ENCODE measurements around the gene ABHD3. TPM values are rescaled to one million over a fixed set of nuclear protein-coding genes. Genes with fewer than 3 reads are reported as not detected.
"Not testable (repeated sequence)": the region's sequence is repeated elsewhere in the genome, so short reads cannot be mapped to it uniquely, and the experiment has no call there.

The ABHD3 gene
- total RNA-seq, 2 experiments from 2014 or later = 154 to 169 TPM

DNA sequence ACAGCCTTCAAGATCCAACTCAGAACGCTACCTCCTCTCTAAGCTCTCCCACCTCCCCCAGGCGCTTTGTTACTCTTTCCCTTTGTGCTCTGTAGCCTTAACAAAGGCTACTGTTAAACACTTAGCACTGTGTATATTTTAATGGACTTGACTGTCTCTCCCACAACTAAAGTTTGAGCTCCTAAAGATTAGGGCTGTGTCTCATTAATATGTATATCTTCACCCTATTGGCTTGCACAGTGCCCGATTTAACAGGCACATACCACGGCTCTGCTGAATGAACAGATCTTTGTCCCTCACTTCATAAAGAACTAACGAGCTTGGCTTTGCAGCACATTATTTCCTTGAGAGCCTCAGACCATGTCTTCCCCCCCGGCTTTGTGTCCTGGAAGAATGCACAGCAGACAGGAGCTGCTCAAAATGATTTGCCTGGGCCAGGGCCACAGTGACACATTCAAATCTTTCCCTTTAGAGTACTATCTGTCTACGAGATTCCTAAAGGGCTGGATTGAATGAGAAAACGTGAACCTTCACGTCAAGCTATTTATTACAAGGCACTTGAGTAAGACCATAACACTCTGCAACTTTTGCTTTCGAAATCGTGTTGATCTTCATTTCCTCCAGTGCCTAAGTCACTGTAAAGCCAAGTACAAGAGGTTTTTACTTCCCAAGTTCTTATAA, 22.1 kb downstream of the ABHD3 start:
- H3K9me3 ChIP-seq (ENCODE audit: low read length) = no peaks in the 10 kb centered on the region
- peak overlapping the region; percentile 55 for H3K4me2 ChIP-seq (ENCODE audit: low read length)
- no peak for TF ChIP-seq EZH2phosphoT487 (IDR thresholded peaks at IDR 0.05; ENCODE audit: borderline replicate concordance, low read depth, low read length)
- TF ChIP-seq, protein P1, sequence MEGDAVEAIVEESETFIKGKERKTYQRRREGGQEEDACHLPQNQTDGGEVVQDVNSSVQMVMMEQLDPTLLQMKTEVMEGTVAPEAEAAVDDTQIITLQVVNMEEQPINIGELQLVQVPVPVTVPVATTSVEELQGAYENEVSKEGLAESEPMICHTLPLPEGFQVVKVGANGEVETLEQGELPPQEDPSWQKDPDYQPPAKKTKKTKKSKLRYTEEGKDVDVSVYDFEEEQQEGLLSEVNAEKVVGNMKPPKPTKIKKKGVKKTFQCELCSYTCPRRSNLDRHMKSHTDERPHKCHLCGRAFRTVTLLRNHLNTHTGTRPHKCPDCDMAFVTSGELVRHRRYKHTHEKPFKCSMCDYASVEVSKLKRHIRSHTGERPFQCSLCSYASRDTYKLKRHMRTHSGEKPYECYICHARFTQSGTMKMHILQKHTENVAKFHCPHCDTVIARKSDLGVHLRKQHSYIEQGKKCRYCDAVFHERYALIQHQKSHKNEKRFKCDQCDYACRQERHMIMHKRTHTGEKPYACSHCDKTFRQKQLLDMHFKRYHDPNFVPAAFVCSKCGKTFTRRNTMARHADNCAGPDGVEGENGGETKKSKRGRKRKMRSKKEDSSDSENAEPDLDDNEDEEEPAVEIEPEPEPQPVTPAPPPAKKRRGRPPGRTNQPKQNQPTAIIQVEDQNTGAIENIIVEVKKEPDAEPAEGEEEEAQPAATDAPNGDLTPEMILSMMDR (conservative IDR thresholded peaks at IDR 0.05; ENCODE audit: low read length) = no peak
- CTCF ChIA-PET (ENCODE audit: unreplicated experiment) = no interaction called here
- H3K79me2 ChIP-seq (ENCODE audit: insufficient read depth, low read depth, low read length) = peaks cover 66% of the 10 kb centered on the region
- no peaks in the 10 kb centered on the region for H3K9me2 ChIP-seq (ENCODE audit: insufficient read depth, low read length)
- peaks cover 49% of the 10 kb centered on the region for H3K4me1 ChIP-seq (ENCODE audit: insufficient read depth, low read length, poor library complexity, severe bottlenecking)
- peak; percentile 40 for DNase-seq (ENCODE audit: low spot score)
- intact Hi-C loops (cut with micrococcal nuclease; ENCODE audit: unreplicated experiment) = no loop called here
- no TSS peak for BruUV-seq (replicated peaks)
- H2AFZ ChIP-seq (ENCODE audit: low read length) = no peak overlapping the region
- peaks cover 92% of the 10 kb centered on the region for H3K36me3 ChIP-seq (ENCODE audit: insufficient read depth, low read length)
- H3K27ac ChIP-seq (ENCODE audit: low read depth, low read length, poor library complexity, severe bottlenecking) = peak overlapping the region; percentile 21
- POLR2A ChIA-PET = interaction anchor here (0.6 to 1.2 kb wide), 5 partner anchors 17 to 51 kb away, joined by 3 to 7 read pairs (median 3); no protein-coding TSS in a partner anchor
- H3K4me3 ChIP-seq (ENCODE audit: low read depth, low read length, poor library complexity, severe bottlenecking) = peak overlapping the region; percentile 25
- H4K20me1 ChIP-seq (ENCODE audit: insufficient read depth, low read length) = peaks cover 7% of the 10 kb centered on the region; the same call in 1 of the 2 replicates

DNA sequence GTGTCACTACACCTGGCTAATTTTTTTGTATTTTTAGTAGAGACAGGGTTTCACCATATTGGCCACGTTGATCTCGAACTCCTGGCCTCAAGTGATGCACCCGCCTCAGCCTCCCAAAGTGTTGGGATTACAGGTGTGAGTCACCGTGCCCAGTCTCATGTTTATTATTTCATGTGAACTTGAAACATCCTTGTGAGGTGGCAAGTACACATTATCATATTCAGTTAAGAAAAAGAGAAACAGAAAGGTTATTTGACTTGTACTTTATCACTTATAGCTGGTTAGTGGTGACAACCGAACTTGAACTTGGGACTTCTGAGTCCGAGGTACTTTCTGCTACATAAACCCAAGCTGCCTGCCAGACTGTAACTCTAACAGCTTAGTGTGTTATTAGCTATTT, 24.4 kb downstream of the ABHD3 start:
- TF ChIP-seq EZH2phosphoT487 (IDR thresholded peaks at IDR 0.05; ENCODE audit: borderline replicate concordance, low read depth, low read length) = no peak
- TF ChIP-seq, protein P1 (conservative IDR thresholded peaks at IDR 0.05; ENCODE audit: low read length) = no peak
- peaks cover 27% of the 10 kb centered on the region for H3K4me1 ChIP-seq (ENCODE audit: insufficient read depth, low read length, poor library complexity, severe bottlenecking)
- H3K4me2 ChIP-seq (ENCODE audit: low read length) = no peak overlapping the region
- no peak overlapping the region for H2AFZ ChIP-seq (ENCODE audit: low read length)
- BruUV-seq (replicated peaks) = no TSS peak
- peaks cover 45% of the 10 kb centered on the region for H3K79me2 ChIP-seq (ENCODE audit: insufficient read depth, low read depth, low read length)
- H3K9me3 ChIP-seq (ENCODE audit: low read length) = no peaks in the 10 kb centered on the region
- no peak overlapping the region for H3K4me3 ChIP-seq (ENCODE audit: low read depth, low read length, poor library complexity, severe bottlenecking)
- H4K20me1 ChIP-seq (ENCODE audit: insufficient read depth, low read length) = peaks cover 6% of the 10 kb centered on the region; the same call in 1 of the 2 replicates
- no peak for DNase-seq (ENCODE audit: low spot score)
- POLR2A ChIA-PET = interaction anchor here (0.6 to 0.9 kb wide), 3 partner anchors 20 to 174 kb away, joined by 3 to 4 read pairs (median 3); no protein-coding TSS in a partner anchor
- intact Hi-C loops (cut with micrococcal nuclease; ENCODE audit: unreplicated experiment) = no loop called here
- no peaks in the 10 kb centered on the region for H3K9me2 ChIP-seq (ENCODE audit: insufficient read depth, low read length)
- no peak overlapping the region for H3K27ac ChIP-seq (ENCODE audit: low read depth, low read length, poor library complexity, severe bottlenecking)
- peaks cover 94% of the 10 kb centered on the region for H3K36me3 ChIP-seq (ENCODE audit: insufficient read depth, low read length)
- CTCF ChIA-PET (ENCODE audit: unreplicated experiment) = no interaction called here

DNA sequence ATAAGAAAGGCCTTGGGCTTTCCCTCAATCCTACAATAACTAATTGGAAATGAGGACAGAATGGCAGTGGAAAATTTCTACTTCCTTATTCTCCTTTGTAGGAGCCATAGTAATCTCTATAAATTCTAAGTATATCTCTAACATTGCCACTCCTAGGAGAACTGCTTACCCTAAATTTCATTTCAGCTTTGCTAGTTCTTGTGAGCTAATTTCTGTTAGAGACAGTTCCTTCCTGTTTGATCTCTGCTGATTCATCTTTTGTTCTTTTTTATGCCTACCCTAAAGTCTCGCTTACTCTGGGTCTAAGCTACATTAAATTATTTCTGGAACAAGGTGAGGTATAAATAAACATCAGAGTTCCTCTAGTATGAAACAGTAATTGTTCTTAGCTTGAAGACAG, 25.7 kb downstream of the ABHD3 start:
- no peak overlapping the region for H3K4me2 ChIP-seq (ENCODE audit: low read length)
- no peak for DNase-seq (ENCODE audit: low spot score)
- intact Hi-C loops (cut with micrococcal nuclease; ENCODE audit: unreplicated experiment) = no loop called here

DNA sequence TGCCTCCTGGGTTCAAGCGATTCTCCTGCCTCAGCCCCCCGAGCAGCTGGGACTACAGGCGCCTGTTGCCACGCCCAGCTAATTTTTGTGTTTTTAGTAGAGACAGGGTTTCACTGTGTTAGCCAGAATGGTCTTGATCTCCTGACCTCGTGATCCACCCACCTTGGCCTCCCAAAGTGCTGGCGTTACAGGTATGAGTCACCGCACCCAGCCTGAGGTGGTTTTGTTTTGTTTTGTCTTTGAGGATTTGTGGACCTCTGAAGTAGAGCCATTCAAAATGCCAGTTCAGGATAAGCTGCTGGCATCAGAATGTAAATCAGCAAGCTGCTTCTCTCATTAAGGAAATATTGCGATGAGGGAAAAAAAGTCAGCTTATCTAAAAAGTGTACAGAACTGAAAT, 29.2 kb downstream of the ABHD3 start:
- CTCF ChIA-PET (ENCODE audit: unreplicated experiment); DNase-seq (ENCODE audit: low spot score); BruUV-seq (replicated peaks); H3K27ac ChIP-seq (ENCODE audit: low read depth, low read length, poor library complexity, severe bottlenecking); H3K4me1 ChIP-seq (ENCODE audit: insufficient read depth, low read length, poor library complexity, severe bottlenecking); H3K9me2 ChIP-seq (ENCODE audit: insufficient read depth, low read length); H3K9me3 ChIP-seq (ENCODE audit: low read length); intact Hi-C loops (cut with micrococcal nuclease; ENCODE audit: unreplicated experiment); H3K4me2 ChIP-seq (ENCODE audit: low read length); H2AFZ ChIP-seq (ENCODE audit: low read length); H4K20me1 ChIP-seq (ENCODE audit: insufficient read depth, low read length); H3K4me3 ChIP-seq (ENCODE audit: low read depth, low read length, poor library complexity, severe bottlenecking): not testable (repeated sequence)
- Histone ChIP-seq H3K79me2 (ENCODE audit: insufficient read depth, low read depth, low read length) (peaks cover 13% of the 10 kb centered on the region; the same call in 1 of the 2 replicates), H3K36me3 (ENCODE audit: insufficient read depth, low read length) (peaks cover 91% of the 10 kb centered on the region)
- POLR2A ChIA-PET = interaction anchor here (0.6 to 1.4 kb wide), 4 partner anchors 11 to 46 kb away, joined by 3 to 5 read pairs (median 3); no protein-coding TSS in a partner anchor

More for the DNA sequence above, 25.7 kb downstream of the ABHD3 start:
- H3K36me3 ChIP-seq (ENCODE audit: insufficient read depth, low read length) = peaks cover 93% of the 10 kb centered on the region
- H3K9me2 ChIP-seq (ENCODE audit: insufficient read depth, low read length) = no peaks in the 10 kb centered on the region
- no peak overlapping the region for H3K4me3 ChIP-seq (ENCODE audit: low read depth, low read length, poor library complexity, severe bottlenecking)
- TF ChIP-seq EZH2phosphoT487 (IDR thresholded peaks at IDR 0.05; ENCODE audit: borderline replicate concordance, low read depth, low read length) = no peak
- TF ChIP-seq, protein P1 (conservative IDR thresholded peaks at IDR 0.05; ENCODE audit: low read length) = no peak
- H4K20me1 ChIP-seq (ENCODE audit: insufficient read depth, low read length) = no peaks in the 10 kb centered on the region
- H3K27ac ChIP-seq (ENCODE audit: low read depth, low read length, poor library complexity, severe bottlenecking) = no peak overlapping the region
- H2AFZ ChIP-seq (ENCODE audit: low read length) = no peak overlapping the region
- peaks cover 14% of the 10 kb centered on the region for H3K4me1 ChIP-seq (ENCODE audit: insufficient read depth, low read length, poor library complexity, severe bottlenecking)
- BruUV-seq (replicated peaks) = TSS peak; percentile 12
- POLR2A ChIA-PET = interaction anchor here (0.6 to 1.3 kb wide), 7 partner anchors 8 to 53 kb away, joined by 3 to 4 read pairs (median 3); no protein-coding TSS in a partner anchor
- CTCF ChIA-PET (ENCODE audit: unreplicated experiment) = no interaction called here
- peaks cover 32% of the 10 kb centered on the region for H3K79me2 ChIP-seq (ENCODE audit: insufficient read depth, low read depth, low read length)
- H3K9me3 ChIP-seq (ENCODE audit: low read length) = no peaks in the 10 kb centered on the region
